SH-SY5Y (cell line): ENCODE data around the gene ZNF879.

Experiments used
- GATA2 ChIP-seq: IDR thresholded peaks from 2 replicates; pipeline ENCODE4 v1.6.1; 2011; ENCODE audit warnings: mild to moderate bottlenecking, low read depth, low read length
- GATA3 ChIP-seq: IDR thresholded peaks from 2 replicates; pipeline ENCODE4 v1.6.1; 2011; ENCODE audit warnings: low read depth, mild to moderate bottlenecking, low read length, moderate library complexity

Gene ZNF879

GRCh38 chr5:179055841-179056240, 32.2 kb downstream of the ZNF879 start:
- no peak for TF ChIP-seq GATA2
- TF ChIP-seq GATA3 = no peak

- TF ChIP-seq GATA3 (no peak), GATA2 (no peak)
Measured at GRCh38 chr5:179060116-179061008, 36.8 kb downstream of the ZNF879 start, which contains the start of gene ZNF354C. ZNF354C (plus strand) TSS chr5:179060373; CDS start chr5:179062069, 1,696 bp downstream.

GRCh38 chr5:179061025-179061424, 37.4 kb downstream of the ZNF879 start:
- no peak for TF ChIP-seq GATA3
- TF ChIP-seq GATA2 = no peak

GRCh38 chr5:179065703-179066102, 42.1 kb downstream of the ZNF879 start:
- TF ChIP-seq GATA3 (no peak), GATA2 (no peak)

GRCh38 chr5:179079165-179079987, 55.8 kb downstream of the ZNF879 start:
- TF ChIP-seq GATA3 = no peak
- no peak for TF ChIP-seq GATA2

- no peak for TF ChIP-seq GATA3
Measured at GRCh38 chr5:179080724-179081123, 57.1 kb downstream of the ZNF879 start.
